ENCODE measurements around the gene UBE2E2.

- no peak for TF ChIP-seq REST (IDR thresholded peaks at IDR 0.05; ENCODE audit: low read depth)
- TF ChIP-seq RAD21 (IDR thresholded peaks at IDR 0.05; ENCODE audit: low read depth) = no peak
- TF ChIP-seq EGR1 (IDR thresholded peaks at IDR 0.05) = no peak
- TF ChIP-seq NFIC (IDR thresholded peaks at IDR 0.05) = no peak
- TF ChIP-seq USF1 (IDR thresholded peaks at IDR 0.05) = no peak
- TF ChIP-seq CREB1 (IDR thresholded peaks at IDR 0.05; ENCODE audit: low read depth) = no peak
- no peak for TF ChIP-seq FOXM1 (IDR thresholded peaks at IDR 0.05; ENCODE audit: borderline replicate concordance, low read depth)
- TF ChIP-seq MAX (IDR thresholded peaks at IDR 0.05) = no peak
- no peak for TF ChIP-seq ZBTB7A (IDR thresholded peaks at IDR 0.05; ENCODE audit: low read depth)
Observed at GRCh38 chr3:23252122-23252521, 49.0 kb downstream of the UBE2E2 start.

Measured in Ishikawa (cell line).